Stimulated activated CD8-positive, alpha-beta memory T cell treated with anti-CD3 and anti-CD28 coated beads, Interleukin-12 subunit alpha, Interleukin-12 subunit beta, amount 100 ng/mL, for 24 hours (primary cell): ENCODE measurements around the gene PCDHB4.
"Not testable (repeated sequence)": the region's sequence is repeated elsewhere in the genome, so short reads cannot be mapped to it uniquely, and the experiment has no call there.

Experiments used
- DNase-seq: peaks from one replicate; pipeline ENCODE4 v3.0.0-alpha.2; 2020; ENCODE audit errors: extremely low read depth

Gene PCDHB4

DNA sequence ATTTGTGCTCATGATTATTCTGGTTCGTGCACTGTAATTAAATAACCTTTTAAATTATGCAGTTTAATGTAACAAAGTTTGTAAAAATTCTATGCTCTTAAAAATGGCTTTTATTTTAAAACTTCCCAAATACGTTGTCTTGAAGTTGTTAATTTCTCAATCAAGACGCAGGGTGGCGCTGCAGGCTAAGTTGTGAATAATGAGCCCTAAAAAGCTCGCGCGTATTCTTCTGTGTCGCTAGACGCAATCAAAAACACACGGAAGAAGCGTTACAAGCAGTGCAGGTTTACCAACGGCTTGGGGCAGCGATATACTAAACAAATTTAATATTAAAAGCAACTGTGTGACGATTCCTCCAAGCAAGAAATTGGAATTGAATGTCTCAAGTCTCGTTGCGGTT lies at the start of gene PCDHB4:
Gene PCDHB4 (plus strand): TSS at position 256 of the 400 bp plus-strand sequence. CDS start 181 bp downstream, outside the sequence.
- DNase-seq: no peak

DNA sequence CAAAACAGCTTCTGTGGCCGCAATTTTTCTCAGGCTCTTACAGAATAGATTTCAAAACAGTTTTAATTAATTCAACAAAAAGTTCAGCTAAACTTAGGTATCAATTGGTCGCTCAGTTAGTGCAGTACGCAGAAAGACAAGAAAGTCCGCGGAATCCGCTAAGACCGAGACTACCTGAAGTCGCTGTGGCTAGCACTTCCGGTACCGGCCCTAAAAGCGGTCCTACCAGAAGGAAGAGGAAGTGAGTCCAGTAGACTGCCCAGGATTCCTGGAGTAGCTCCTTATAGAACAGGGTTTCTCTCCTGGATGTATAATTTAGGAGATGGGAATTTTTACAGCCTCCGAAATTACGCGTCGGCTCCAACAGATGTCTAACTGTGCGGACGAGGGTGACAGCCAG lies 43.8 kb upstream of the PCDHB4 start:
- no peak for DNase-seq

DNA sequence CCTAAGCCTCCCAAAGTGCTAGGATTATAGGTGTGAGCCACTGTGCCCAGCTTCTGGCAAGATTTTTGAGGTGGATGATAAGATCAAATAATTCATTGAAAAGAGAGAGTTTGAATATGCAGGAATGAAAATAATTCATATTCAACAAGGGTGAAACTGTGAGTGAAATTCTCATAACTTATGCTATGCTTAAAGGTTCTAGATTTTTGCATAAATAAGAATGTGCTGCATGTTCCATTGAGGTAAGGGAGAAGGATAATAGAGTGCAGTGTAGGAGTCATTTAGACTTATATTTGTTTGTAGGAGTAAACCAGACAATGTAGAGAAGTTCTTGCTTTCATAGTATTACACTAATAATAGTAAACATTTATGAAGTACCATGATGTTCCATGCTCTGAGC lies 39.4 kb upstream of the PCDHB4 start:
- DNase-seq: no peak

DNA sequence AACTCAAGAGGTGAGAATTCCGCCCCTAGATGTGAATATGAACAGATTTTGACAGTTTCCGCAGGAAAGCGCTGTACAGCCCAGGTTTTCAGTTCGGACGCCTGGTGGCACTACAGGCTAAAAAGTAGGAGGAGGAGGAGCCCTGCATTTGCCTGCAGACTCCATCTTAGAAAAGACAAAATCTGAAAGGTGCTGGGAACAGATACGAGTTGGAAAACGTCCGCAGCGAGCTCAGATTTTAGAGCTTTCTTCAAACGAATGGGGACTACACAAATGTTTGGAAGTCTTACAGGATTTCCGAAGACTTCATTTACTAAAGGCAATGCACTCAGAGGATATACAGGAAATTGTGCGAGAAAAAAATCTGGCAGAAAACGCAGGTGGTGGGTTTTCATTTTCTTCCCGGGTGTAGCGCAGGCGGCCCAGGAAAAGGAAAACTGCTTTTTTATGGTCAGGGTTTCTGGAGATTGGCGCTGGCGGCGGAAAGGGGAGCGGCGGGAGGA lies 37.1 kb upstream of the PCDHB4 start:
- DNase-seq: no peak

DNA sequence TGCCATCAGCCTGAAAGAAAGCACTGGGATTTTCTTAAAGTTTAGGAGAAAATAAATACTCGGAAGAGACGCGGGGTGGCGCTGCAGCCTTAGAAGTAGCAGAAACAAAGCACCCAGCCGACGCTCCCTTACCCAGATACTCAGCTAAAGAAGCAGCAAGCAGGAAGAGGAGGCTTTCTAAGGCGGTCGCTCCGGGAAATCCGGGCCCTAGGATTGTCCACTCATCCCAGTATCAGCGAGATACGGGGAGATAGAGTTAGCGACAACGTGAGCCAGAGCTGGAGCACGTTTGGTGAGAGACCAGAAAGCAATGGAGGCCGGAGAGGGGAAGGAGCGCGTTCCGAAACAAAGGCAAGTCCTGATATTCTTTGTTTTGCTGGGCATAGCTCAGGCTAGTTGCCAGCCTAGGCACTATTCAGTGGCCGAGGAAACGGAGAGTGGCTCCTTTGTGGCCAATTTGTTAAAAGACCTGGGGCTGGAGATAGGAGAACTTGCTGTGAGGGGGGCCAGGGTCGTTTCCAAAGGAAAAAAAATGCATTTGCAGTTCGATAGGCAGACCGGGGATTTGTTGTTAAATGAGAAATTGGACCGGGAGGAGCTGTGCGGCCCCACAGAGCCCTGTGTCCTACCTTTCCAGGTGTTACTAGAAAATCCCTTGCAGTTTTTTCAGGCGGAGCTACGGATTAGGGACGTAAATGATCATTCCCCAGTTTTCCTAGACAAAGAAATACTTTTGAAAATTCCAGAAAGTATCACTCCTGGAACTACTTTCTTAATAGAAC lies 26.9 kb upstream of the PCDHB4 start, which contains the start of gene PCDHB2:
Gene PCDHB2 (plus strand): TSS at position 135 of the 782 bp plus-strand sequence. CDS start 176 bp downstream, at position 311.
- DNase-seq: no peak

DNA sequence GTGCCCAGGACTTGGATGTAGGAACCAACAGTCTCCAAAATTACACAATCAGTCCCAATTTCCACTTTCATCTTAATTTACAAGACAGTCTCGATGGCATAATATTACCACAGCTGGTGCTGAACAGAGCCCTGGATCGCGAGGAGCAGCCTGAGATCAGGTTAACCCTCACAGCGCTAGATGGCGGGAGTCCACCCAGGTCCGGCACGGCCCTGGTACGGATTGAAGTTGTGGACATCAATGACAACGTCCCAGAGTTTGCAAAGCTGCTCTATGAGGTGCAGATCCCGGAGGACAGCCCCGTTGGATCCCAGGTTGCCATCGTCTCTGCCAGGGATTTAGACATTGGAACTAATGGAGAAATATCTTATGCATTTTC lies 26.4 kb upstream of the PCDHB4 start:
- no peak for DNase-seq

DNA sequence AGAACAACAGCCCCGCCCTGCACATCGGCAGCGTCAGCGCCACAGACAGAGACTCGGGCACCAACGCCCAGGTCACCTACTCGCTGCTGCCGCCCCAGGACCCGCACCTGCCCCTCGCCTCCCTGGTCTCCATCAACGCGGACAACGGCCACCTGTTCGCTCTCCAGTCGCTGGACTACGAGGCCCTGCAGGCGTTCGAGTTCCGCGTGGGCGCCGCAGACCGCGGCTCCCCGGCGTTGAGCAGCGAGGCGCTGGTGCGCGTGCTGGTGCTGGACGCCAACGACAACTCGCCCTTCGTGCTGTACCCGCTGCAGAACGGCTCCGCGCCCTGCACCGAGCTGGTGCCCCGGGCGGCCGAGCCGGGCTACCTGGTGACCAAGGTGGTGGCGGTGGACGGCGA lies 25.4 kb upstream of the PCDHB4 start:
- not testable (repeated sequence) for DNase-seq

DNA sequence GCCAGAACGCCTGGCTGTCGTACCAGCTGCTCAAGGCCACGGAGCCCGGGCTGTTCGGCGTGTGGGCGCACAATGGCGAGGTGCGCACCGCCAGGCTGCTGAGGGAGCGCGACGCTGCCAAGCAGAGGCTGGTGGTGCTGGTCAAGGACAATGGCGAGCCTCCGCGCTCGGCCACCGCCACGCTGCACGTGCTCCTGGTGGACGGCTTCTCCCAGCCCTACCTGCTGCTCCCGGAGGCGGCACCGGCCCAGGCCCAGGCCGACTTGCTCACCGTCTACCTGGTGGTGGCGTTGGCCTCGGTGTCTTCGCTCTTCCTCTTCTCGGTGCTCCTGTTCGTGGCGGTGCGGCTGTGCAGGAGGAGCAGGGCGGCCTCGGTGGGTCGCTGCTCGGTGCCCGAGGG lies 25.0 kb upstream of the PCDHB4 start:
- DNase-seq: not testable (repeated sequence)

DNA sequence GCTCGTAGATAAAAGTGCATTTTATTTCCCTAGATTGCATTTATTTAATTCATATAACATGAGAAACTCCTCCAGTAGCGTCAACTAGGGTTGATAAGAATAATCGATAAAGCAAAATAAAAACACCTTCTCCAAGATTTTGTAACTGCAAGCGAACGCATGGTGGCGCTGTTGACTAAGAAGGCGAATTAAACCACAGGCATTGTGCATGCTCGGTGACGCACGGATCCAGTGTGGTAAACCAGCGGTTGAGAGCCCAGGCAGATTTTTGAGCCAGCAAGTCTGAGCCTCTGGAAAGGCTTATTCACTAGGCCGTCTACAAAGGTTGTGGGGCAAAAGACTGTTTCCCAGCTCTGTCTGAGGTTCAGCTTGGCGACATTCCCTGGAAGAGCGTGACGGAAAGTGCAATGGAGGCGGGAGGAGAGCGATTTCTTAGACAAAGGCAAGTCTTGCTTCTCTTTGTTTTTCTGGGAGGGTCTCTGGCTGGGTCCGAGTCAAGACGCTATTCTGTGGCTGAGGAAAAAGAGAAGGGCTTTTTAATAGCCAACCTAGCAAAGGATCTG lies 21.3 kb upstream of the PCDHB4 start, which contains the start of gene PCDHB3:
Gene PCDHB3 (plus strand): TSS at position 231 of the 563 bp plus-strand sequence. CDS start 177 bp downstream, at position 408.
- DNase-seq: no peak

DNA sequence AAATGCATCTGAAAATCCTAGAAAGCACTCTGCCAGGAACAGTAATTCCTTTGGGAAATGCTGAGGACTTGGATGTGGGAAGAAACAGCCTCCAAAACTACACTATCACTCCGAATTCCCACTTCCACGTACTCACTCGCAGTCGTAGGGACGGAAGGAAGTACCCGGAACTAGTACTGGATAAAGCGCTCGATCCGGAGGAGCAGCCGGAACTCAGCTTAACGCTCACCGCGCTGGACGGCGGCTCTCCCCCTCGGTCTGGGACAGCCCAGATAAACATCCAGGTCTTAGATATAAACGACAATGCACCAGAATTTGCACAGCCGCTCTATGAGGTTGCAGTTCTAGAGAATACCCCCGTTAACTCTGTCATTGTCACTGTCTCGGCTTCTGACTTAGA lies 20.6 kb upstream of the PCDHB4 start:
- no peak for DNase-seq

DNA sequence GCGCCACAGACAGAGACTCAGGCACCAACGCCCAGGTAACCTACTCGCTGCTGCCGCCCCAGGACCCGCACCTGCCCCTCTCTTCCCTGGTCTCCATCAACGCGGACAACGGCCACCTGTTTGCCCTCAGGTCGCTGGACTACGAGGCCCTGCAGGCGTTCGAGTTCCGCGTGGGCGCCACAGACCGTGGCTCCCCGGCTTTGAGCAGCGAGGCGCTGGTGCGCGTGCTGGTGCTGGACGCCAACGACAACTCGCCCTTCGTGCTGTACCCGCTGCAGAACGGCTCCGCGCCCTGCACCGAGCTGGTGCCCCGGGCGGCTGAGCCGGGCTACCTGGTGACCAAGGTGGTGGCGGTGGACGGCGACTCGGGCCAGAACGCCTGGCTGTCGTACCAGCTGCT lies 19.5 kb upstream of the PCDHB4 start:
- DNase-seq: not testable (repeated sequence)

DNA sequence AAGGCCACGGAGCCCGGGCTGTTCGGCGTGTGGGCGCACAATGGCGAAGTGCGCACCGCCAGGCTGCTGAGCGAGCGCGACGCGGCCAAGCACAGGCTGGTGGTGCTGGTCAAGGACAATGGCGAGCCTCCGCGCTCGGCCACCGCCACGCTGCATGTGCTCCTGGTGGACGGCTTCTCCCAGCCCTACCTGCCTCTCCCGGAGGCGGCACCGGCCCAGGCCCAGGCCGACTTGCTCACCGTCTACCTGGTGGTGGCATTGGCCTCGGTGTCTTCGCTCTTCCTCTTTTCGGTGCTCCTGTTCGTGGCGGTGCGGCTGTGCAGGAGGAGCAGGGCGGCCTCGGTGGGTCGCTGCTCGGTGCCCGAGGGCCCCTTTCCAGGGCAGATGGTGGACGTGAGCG lies 19.1 kb upstream of the PCDHB4 start:
- not testable (repeated sequence) for DNase-seq

DNA sequence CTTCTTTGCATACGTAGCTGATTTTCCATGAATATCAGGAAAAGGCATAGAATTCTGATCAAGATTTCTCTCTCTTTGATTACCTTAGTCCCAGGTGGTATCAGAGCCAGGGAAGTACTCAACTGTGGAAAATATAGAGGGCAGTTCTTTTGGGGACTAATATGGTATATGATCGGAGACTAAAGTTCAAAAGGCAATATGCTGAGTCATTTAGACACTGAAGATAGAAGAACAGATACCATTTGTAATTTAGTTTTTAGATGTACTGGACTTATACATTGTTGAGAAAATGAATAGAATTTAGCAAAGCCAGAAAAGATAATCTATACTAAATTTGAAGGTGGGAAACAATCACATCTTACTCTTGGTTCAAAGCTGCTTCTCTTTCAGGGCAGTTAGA lies 16.3 kb upstream of the PCDHB4 start:
- no peak for DNase-seq

DNA sequence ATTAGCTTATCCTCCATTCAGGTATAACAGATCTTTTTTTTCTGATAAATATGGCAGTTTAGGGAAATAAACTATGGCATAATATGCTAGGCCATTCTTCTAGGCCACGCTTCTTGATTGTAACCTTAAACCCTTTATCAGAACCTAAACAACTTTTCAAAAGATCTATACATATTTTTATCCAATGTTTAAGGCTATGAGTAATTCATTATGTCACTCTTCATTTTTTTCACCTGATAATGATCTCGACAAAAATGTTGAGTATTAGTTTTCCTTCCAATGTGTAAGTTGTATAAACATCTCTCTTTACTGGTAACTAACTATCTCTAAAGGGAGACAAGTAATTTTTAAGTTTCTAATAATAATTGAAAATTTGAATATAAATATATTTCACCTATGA lies 2.4 kb upstream of the PCDHB4 start:
- no peak for DNase-seq

DNA sequence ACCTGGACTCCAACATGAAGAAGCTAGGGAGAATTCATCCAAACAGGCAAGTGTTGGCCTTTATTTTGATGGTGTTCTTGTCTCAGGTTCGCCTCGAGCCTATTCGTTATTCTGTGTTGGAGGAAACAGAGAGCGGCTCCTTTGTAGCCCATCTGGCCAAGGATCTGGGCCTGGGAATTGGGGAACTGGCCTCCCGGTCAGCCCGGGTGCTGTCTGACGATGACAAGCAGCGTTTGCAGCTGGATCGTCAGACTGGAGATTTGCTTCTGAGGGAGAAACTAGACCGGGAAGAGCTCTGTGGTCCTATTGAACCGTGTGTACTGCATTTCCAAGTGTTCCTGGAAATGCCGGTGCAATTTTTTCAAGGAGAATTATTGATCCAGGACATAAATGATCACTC lies 367 bp downstream of the PCDHB4 start:
- no peak for DNase-seq

DNA sequence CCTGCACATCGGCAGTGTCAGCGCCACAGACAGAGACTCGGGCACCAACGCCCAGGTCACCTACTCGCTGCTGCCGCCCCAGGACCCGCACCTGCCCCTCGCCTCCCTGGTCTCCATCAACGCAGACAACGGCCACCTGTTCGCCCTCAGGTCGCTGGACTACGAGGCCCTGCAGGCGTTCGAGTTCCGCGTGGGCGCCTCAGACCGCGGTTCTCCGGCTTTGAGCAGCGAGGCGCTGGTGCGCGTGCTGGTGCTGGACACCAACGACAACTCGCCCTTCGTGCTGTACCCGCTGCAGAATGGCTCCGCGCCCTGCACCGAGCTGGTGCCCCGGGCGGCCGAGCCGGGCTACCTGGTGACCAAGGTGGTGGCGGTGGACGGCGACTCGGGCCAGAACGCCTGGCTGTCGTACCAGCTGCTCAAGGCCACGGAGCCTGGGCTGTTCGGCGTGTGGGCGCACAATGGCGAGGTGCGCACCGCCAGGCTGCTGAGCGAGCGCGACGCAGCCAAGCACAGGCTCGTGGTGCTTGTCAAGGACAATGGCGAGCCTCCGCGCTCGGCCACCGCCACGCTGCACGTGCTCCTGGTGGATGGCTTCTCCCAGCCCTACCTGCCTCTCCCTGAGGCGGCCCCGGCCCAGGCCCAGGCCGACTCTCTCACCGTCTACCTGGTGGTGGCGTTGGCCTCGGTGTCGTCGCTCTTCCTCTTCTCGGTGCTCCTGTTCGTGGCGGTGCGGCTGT lies 1.9 kb downstream of the PCDHB4 start:
- not testable (repeated sequence) for DNase-seq

DNA sequence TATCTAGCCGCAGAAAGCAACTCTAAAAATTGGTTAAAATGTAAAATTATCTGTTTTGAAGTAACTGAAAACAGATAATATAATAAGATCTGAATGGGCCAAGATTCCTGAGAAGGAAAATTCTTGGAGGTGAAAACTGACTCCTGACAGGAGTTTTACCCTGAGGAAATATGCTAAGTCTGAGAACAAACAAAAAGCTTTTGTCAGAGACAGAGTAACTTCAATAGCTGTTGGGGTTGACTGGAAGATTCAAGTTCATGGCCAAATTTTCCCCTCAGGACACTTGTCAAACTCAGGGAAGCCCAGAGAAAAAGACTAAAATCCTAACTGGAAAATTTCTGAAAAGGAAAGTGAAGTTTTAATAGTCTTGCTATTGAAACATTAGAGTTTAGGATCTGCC lies 5.7 kb downstream of the PCDHB4 start:
- DNase-seq: no peak

DNA sequence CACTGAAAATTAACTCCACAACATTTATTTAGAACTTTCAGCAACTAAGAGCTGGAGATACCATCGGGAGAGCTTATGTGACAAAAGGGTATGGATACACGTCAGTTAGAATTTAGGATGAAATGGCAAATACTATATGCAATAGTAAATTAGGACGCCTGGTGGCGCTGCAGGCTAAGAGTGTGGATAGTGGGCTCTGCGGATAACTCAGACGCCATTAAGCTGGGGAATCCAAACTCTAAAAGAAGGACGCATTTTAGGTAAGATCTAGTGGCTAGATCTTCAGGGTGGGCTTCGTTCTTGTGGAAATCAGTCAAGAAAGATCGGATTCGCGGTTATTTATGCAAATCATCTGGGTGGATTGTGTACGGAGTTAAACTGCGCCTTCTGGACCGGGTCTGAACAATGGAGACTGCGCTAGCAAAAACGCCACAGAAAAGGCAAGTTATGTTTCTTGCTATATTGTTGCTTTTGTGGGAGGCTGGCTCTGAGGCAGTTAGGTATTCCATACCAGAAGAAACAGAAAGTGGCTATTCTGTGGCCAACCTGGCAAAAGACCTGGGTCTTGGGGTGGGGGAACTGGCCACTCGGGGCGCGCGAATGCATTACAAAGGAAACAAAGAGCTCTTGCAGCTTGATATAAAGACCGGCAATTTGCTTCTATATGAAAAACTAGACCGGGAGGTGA lies 13.6 kb downstream of the PCDHB4 start, which contains the start of gene PCDHB5:
Gene PCDHB5 (plus strand): TSS at position 177 of the 688 bp plus-strand sequence. CDS start 229 bp downstream, at position 406.
- no peak for DNase-seq

DNA sequence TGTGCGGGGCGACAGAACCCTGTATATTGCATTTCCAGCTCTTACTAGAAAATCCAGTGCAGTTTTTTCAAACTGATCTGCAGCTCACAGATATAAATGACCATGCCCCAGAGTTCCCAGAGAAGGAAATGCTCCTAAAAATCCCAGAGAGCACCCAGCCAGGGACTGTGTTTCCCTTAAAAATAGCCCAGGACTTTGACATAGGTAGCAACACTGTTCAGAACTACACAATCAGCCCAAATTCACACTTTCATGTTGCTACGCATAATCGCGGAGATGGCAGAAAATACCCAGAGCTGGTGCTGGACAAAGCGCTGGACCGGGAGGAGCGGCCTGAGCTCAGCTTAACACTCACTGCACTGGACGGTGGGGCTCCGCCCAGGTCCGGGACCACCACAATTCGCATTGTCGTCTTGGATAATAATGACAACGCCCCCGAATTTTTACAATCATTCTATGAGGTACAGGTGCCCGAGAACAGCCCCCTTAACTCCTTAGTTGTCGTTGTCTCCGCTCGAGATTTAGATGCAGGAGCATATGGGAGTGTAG lies 14.2 kb downstream of the PCDHB4 start:
- DNase-seq: no peak

DNA sequence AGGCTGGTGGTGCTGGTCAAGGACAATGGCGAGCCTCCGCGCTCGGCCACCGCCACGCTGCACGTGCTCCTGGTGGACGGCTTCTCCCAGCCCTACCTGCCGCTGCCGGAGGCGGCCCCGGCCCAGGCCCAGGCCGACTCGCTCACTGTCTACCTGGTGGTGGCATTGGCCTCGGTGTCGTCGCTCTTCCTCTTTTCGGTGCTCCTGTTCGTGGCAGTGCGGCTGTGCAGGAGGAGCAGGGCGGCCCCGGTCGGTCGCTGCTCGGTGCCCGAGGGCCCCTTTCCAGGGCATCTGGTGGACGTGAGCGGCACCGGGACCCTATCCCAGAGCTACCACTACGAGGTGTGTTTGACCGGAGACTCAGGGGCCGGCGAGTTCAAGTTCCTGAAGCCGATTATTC lies 15.7 kb downstream of the PCDHB4 start:
- DNase-seq: not testable (repeated sequence)

DNA sequence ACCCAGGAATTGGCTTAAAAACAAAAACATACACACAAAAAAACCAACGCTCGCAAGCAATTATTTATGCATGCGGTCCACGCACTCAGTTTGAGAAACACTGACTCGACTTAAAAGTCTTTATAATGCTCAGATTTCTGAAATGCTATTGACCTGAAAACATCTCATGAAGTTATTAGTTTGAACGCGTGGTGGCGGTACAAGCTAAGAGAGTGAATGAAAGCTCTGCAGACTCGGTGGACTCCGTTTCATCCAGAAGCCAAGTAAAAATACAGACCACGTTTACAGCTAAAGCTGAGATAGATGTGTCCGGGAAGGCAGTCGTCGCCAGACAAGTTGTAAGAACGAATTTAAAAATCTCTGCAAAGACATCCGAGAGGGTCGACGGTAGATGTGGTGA lies 28.2 kb downstream of the PCDHB4 start, which contains the start of gene PCDHB6:
Gene PCDHB6 (plus strand): TSS at position 246 of the 400 bp plus-strand sequence. CDS start 201 bp downstream, outside the sequence.
- DNase-seq: no peak
